ENCODE results near the gene MMADHC. TPM values are rescaled to one million over a fixed set of nuclear protein-coding genes. Genes with fewer than 3 reads are reported as not detected.

The MMADHC gene
- 92.2 TPM for total RNA-seq

GRCh38 chr2:149587220-149587949 is at the start of gene MMADHC:
Gene MMADHC, minus strand, starts transcription at chr2:149587775. Its CDS starts 678 bp downstream, at chr2:149587097.
- DNase-seq = peak; percentile 92

GRCh38 chr2:149634103-149634502 is 46.5 kb upstream of the MMADHC start:
- no peak for DNase-seq

- DNase-seq = no peak
Measured at GRCh38 chr2:149630445-149630844, 42.9 kb upstream of the MMADHC start.

- DNase-seq = no peak
Measured at GRCh38 chr2:149629026-149629425, 41.5 kb upstream of the MMADHC start.

- no peak for DNase-seq
Measured at GRCh38 chr2:149627111-149627801, 39.7 kb upstream of the MMADHC start.

- no peak for DNase-seq
Measured at GRCh38 chr2:149625671-149626070, 38.1 kb upstream of the MMADHC start.

- no peak for DNase-seq
Measured at GRCh38 chr2:149625271-149625670, 37.7 kb upstream of the MMADHC start.

GRCh38 chr2:149622343-149622742 is 34.8 kb upstream of the MMADHC start:
- no peak for DNase-seq

GRCh38 chr2:149617476-149617875 is 29.9 kb upstream of the MMADHC start:
- no peak for DNase-seq

GRCh38 chr2:149616681-149617456 is 29.3 kb upstream of the MMADHC start:
- no peak for DNase-seq

GRCh38 chr2:149613704-149614103 is 26.1 kb upstream of the MMADHC start:
- DNase-seq = no peak

- no peak for DNase-seq
Measured at GRCh38 chr2:149612122-149612521, 24.5 kb upstream of the MMADHC start.

- DNase-seq = no peak
Measured at GRCh38 chr2:149611100-149611820, 23.7 kb upstream of the MMADHC start.

GRCh38 chr2:149606251-149606811 is 18.8 kb upstream of the MMADHC start:
- no peak for DNase-seq

- DNase-seq = no peak
Measured at GRCh38 chr2:149603248-149603647, 15.7 kb upstream of the MMADHC start.

GRCh38 chr2:149601141-149601796 is 13.7 kb upstream of the MMADHC start:
- no peak for DNase-seq

GRCh38 chr2:149597668-149598326 is 10.2 kb upstream of the MMADHC start:
- peak; percentile 84 for DNase-seq

GRCh38 chr2:149597050-149597667 is 9.6 kb upstream of the MMADHC start:
- DNase-seq = no peak

- no peak for DNase-seq
Measured at GRCh38 chr2:149596471-149596870, 8.9 kb upstream of the MMADHC start.

All from skin of body (tissue), 2 donors.